Astrocyte of the cerebellum (primary cell): ENCODE data around the gene LILRA1.

Experiments used
- DNase-seq: peaks from one replicate; pipeline ENCODE4 v3.0.0-alpha.2; 2011; ENCODE audit warnings: low read depth
- H3K4me3 ChIP-seq: 2 replicates; pipeline ENCODE4 v1.5.1; 2011; ENCODE audit warnings: mild to moderate bottlenecking, low read depth, low read length, moderate library complexity
- in situ Hi-C: cut with HindIII; loops from 2 replicates; pipeline ENCODE4 v1.10.0; 2017; ENCODE audit warnings: low sequenced_read_pairs
- TF ChIP-seq, protein P1 (sequence below): IDR thresholded peaks from 2 replicates; pipeline ENCODE4 v1.5.1; 2012; ENCODE audit warnings: low read length, low read depth, moderate library complexity, mild to moderate bottlenecking; ENCODE audit errors: missing control alignments

LILRA1 gene

DNA sequence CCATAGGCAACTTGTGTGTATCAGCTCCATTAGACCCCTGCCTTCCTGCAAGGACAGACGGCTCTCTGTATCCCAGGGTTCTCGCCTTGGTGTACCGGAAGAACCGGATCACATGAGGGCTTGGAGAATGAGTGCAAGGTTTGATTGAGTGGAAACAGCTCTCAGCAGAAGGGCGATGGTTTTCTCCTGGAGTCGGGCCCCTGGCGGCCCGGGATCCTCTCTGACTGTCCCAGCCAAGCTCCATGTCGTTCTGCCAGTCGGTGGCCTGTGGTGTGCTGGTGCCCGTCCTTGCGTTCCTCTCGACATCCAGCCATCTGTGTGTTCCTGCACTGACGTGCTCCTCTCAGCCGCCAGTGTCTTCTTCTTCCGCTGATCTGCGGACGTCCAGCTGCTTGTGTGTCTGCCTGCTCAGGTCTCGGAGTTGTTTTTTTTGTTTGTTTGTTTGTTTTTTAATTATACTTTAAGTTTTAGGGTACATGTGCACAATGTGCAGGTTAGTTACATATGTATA lies 53.0 kb downstream of the LILRA1 start:
- DNase-seq = no peak
- in situ Hi-C loops = no loop called here
- TF ChIP-seq, protein P1, sequence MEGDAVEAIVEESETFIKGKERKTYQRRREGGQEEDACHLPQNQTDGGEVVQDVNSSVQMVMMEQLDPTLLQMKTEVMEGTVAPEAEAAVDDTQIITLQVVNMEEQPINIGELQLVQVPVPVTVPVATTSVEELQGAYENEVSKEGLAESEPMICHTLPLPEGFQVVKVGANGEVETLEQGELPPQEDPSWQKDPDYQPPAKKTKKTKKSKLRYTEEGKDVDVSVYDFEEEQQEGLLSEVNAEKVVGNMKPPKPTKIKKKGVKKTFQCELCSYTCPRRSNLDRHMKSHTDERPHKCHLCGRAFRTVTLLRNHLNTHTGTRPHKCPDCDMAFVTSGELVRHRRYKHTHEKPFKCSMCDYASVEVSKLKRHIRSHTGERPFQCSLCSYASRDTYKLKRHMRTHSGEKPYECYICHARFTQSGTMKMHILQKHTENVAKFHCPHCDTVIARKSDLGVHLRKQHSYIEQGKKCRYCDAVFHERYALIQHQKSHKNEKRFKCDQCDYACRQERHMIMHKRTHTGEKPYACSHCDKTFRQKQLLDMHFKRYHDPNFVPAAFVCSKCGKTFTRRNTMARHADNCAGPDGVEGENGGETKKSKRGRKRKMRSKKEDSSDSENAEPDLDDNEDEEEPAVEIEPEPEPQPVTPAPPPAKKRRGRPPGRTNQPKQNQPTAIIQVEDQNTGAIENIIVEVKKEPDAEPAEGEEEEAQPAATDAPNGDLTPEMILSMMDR = no peak
- H3K4me3 ChIP-seq = no peak overlapping the region

DNA sequence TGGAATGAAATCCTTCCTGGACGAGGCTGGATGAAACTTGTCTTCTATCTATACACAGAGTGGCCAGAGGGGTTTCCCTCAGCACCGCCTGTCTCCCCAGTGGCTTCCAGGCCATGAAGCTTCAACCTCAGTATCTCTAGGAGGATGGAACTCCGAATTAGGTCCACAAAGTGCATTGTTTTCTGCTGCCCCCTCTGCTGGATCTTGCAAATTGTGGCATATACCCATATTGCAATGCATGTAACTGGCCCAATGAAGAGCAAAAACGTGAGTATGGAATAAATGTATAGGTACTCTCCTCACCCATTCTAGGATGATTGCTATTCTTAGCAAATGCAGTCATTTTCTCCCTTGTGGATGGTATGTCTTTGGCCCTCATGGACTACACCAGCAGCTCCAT lies 54.7 kb downstream of the LILRA1 start:
- DNase-seq = no peak
- in situ Hi-C loops = no loop called here
- TF ChIP-seq, protein P1 = no peak
- H3K4me3 ChIP-seq = no peak overlapping the region

DNA sequence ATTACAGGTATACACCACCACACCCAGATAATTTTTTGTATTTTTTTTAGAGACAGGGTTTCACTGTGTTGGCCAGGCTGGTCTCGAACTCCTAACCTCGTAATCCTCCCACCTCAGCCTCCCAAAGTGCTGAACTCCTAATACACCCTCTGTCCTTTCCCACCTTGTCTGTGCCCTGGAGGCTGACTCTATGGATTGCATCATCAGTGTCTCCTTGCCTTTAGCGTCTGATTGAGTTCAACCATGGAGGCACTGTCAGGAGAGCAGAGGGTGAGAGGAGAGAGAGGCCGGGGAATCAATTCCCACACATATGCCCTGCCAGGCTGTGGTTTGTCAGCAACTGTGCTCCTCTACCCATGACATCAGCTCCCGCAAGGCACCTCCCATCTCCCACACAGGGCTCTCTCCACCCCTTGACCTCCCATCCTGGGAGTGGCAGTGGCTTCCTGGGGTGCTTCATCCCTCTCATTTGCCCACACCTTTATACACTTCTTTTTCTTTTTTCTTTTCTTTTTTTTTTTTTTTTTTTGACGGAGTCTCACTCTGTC lies 56.8 kb downstream of the LILRA1 start:
- in situ Hi-C loops = no loop called here

More for the DNA sequence above, 56.8 kb downstream of the LILRA1 start:
- H3K4me3 ChIP-seq = no peak overlapping the region
- DNase-seq = no peak
- TF ChIP-seq, protein P1 = no peak
